NB4 (cell line): ENCODE data around the gene PRKAB1.

ENCODE experiments used
- DNase-seq: peaks from one replicate; pipeline ENCODE4 v3.0.0; 2010; ENCODE audit warnings: low read depth
- H3K4me3 ChIP-seq: one replicate; pipeline ENCODE4 v1.5.1; 2011; ENCODE audit warnings: mild to moderate bottlenecking, low read depth, low read length, moderate library complexity
- MYC ChIP-seq: IDR thresholded peaks from 2 replicates; pipeline ENCODE4 v1.6.1; 2011; ENCODE audit warnings: low read depth, low read length
- POLR2A ChIP-seq: IDR thresholded peaks from 2 replicates; pipeline ENCODE4 v1.6.1; 2011; ENCODE audit warnings: mild to moderate bottlenecking; ENCODE audit not compliant: insufficient read length; ENCODE audit errors: extremely low read depth
- TF ChIP-seq, protein P1 (sequence below): IDR thresholded peaks from one replicate; pipeline ENCODE4 v1.5.1; 2012; ENCODE audit warnings: low read depth, low read length
- TF ChIP-seq, protein P2 (sequence below): IDR thresholded peaks from 2 replicates; pipeline ENCODE4 v1.6.1; 2011; ENCODE audit warnings: low read depth, low read length

The PRKAB1 gene

DNA sequence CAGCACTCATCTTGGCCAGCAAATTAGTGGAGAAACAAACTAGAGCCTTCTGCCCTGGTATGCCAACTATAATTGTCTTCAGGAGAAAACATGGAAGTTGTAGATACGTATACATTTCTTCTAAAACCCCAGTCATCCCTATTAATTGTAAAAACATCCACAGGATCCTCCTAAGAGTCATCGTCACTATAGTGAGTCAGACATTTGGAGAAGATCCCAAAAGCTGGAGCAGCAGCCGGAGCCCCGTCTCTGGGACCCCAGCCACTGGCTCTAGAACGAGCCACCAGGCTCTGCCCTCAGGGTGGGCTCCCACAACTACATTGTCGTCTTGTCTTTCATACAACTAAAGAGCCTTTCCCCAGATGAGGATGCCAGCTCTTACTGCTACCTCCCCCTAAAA lies 15.5 kb downstream of the PRKAB1 start:
- TF ChIP-seq, protein P1, sequence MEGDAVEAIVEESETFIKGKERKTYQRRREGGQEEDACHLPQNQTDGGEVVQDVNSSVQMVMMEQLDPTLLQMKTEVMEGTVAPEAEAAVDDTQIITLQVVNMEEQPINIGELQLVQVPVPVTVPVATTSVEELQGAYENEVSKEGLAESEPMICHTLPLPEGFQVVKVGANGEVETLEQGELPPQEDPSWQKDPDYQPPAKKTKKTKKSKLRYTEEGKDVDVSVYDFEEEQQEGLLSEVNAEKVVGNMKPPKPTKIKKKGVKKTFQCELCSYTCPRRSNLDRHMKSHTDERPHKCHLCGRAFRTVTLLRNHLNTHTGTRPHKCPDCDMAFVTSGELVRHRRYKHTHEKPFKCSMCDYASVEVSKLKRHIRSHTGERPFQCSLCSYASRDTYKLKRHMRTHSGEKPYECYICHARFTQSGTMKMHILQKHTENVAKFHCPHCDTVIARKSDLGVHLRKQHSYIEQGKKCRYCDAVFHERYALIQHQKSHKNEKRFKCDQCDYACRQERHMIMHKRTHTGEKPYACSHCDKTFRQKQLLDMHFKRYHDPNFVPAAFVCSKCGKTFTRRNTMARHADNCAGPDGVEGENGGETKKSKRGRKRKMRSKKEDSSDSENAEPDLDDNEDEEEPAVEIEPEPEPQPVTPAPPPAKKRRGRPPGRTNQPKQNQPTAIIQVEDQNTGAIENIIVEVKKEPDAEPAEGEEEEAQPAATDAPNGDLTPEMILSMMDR, result no peak
- TF ChIP-seq POLR2A, result no peak
- no peak for TF ChIP-seq MYC
- TF ChIP-seq, protein P2, sequence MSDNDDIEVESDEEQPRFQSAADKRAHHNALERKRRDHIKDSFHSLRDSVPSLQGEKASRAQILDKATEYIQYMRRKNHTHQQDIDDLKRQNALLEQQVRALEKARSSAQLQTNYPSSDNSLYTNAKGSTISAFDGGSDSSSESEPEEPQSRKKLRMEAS, result no peak
- DNase-seq, result no peak

DNA sequence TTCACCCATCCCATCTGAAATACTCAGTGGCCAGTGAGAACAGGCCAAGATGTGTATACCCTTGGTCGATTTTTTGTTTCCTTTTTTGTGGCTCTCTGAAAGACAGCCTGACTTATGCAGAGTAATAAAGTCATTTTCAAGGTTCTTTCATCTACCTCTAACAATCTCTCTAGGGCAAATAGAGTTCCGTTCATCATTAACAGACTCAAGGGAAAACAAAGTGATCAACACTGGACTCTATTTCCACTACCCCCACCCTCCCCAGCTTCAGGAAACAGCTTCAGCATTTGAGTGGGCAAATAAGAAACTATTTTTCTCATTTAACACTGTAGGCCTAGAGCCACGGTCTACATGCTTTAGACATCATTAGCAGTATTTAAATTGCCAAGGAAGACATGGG lies 15.9 kb downstream of the PRKAB1 start:
- TF ChIP-seq, protein P1, result no peak
- TF ChIP-seq MYC (no peak), POLR2A (no peak)
- TF ChIP-seq, protein P2, result no peak
- DNase-seq, result no peak
- no peak overlapping the region for H3K4me3 ChIP-seq

More for the DNA sequence above, 15.5 kb downstream of the PRKAB1 start:
- H3K4me3 ChIP-seq, result no peak overlapping the region

DNA sequence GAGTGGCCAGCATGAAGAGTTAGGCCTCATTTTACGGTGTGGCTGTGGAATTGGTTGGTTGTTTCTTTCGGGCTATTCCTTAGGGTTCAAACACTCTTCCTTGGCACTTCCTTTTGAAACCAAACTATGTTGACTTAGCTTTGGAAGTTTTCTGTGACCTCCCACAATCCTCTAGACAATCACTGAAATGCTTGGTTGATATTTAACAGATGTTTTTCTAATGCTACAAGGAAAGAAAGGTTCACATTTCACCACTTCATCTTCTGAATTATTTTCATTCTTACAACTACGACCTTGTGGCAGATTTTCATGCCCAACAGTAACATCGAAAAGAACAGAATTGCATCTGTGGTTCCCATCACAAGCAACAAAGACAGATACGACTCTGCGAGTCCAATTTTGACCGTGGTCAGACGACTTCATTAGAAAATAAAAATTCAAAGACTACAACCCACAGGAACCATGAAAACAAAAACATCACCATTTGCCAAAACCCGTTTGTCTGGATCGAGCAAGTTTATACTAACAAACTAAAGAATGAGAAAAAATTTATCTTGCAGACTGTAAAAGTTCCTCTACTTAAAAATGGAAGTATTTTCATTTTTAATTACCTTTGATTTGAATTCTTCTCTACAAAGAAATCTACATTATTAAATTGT lies 16.9 kb downstream of the PRKAB1 start:
- no peak for DNase-seq
- no peak overlapping the region for H3K4me3 ChIP-seq
- TF ChIP-seq, protein P1, result no peak
- TF ChIP-seq MYC, result no peak

DNA sequence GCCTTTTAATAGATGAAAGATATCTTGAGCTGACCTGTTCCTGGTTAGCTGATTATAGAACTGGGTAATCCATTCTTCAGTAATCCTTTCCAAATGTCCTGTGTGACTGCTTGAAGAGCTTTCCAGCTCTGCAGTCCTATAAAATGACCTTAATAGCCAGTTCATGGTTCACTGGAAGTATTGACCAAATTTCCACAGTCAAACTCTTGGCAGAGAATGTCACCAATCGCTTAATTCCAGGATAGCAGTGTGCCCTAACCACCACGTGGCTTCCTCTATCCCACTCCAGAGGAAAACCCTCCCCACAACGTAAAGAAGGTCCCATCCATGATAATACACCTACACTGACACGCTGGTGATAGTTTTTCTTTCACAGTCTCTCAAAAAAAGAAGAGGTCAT lies 17.4 kb downstream of the PRKAB1 start:
- H3K4me3 ChIP-seq, result no peak overlapping the region
- DNase-seq, result no peak
- no peak for TF ChIP-seq MYC
- TF ChIP-seq, protein P2, result no peak

DNA sequence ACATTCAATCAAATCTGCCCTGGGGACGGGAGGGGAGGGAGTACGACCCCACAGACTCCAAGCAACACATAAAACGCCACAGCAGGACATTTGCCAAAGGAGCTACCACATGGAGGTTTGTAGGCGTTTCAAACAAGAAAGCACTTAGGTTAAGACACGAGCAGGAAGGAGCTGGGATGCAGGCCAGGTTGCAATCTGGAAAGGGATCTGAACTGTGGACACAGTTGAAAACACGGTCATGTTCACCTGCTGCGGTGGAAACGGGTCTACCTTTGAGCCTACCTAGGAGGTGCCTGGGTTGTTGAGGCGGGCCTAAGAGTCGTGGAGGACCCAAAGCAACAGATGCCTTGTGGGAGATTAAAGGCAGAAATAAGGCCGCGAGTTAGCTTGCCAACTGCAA lies 18.4 kb downstream of the PRKAB1 start:
- TF ChIP-seq, protein P2, result no peak
- TF ChIP-seq, protein P1, result no peak
- no peak for TF ChIP-seq POLR2A
- no peak for TF ChIP-seq MYC
- DNase-seq, result no peak
- no peak overlapping the region for H3K4me3 ChIP-seq

DNA sequence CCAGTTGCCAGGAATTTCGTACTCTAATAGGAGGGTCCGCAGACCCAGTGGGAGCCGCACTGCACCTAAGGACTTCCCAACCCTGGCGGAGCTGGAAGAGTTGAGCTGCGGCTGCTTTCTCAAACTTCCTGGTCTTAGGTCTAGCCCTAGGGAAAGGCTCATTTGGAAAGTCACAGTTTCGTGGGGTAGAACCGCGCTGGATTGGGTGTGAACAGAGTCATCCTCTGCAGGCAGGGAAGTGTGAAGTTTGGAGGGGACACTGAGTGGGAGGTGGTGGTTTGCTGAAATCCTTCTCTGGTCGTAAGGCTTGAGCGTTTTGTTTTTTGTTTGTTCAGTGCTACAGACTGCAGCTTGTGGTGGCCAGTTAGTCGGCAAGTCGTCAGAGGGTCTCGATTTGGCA lies 18.8 kb downstream of the PRKAB1 start:
- DNase-seq, result no peak

More for the DNA sequence above, 18.8 kb downstream of the PRKAB1 start:
- no peak for TF ChIP-seq POLR2A
- TF ChIP-seq, protein P1, result no peak
- H3K4me3 ChIP-seq, result no peak overlapping the region
